Thyroid gland (tissue), 4 donors: Measurements from ENCODE around the gene MEAK7. TPM values are rescaled to one million over a fixed set of nuclear protein-coding genes. Genes with fewer than 3 reads are reported as not detected.
A peak's percentile ranks its signal among the peaks of the same experiment; 100 is the strongest.
"Not testable (repeated sequence)": the region's sequence is repeated elsewhere in the genome, so short reads cannot be mapped to it uniquely, and the experiment has no call there.

Experiments
- DNase-seq, 2 donors: peaks; one replicate each; pipeline ENCODE4 v3.0.0-alpha.2; 2019
- H3K27ac ChIP-seq, 3 donors: fragments of 200-600 bp; sonication (generic); 1 replicate in 2 of 3; 2 replicates in 1 of 3; pipeline ENCODE4 v1.5.1; 2016 to 2019; ENCODE audit warnings: mild to moderate bottlenecking in 1 of 3, moderate library complexity in 1 of 3
- H3K27me3 ChIP-seq: fragments of 200-600 bp; sonication (generic); one replicate; pipeline ENCODE4 v1.5.1; 2019
- H3K36me3 ChIP-seq, 2 donors: fragments of 200-600 bp; sonication (generic); one replicate each; pipeline ENCODE4 v1.5.1; 2016 to 2019
- H3K4me1 ChIP-seq, 2 donors: fragments of 200-600 bp; sonication (generic); one replicate each; pipeline ENCODE4 v1.5.1; 2017 to 2019
- H3K4me3 ChIP-seq, 3 donors: fragments of 200-600 bp; sonication (generic); replicated peaks in 1 of 3; 1 replicate in 2 of 3; 2 replicates in 1 of 3; pipeline ENCODE4 v1.5.1; 2016; ENCODE audit warnings: mild to moderate bottlenecking in 1 of 3
- H3K9me3 ChIP-seq: fragments of 200-600 bp; sonication (generic); one replicate; pipeline ENCODE4 v1.5.1; 2017
- POLR2A ChIP-seq, 2 donors: fragments of 450-650 bp; IDR thresholded peaks; one replicate each; pipeline ENCODE4 v1.6.1; 2017; ENCODE audit warnings: antibody characterized with exemption in 2 of 2, mild to moderate bottlenecking in 2 of 2, moderate library complexity in 1 of 2
- WGBS, 2 donors: methylation state at CpG; one replicate each; pipeline ENCODE4 v1.1.5; 2017; 5-methylcytosine and 5-hydroxymethylcytosine counted together
- intact Hi-C: fragments of 100-400 bp; cut with DNase I; formaldehyde crosslinking; loops from one replicate; pipeline ENCODE4 v1.15.1; 2023
- total RNA-seq, 4 donors: library from RNA; depleted of rRNA; stranded (reverse); fragments of >200 nt; gene quantifications; one replicate each; pipeline ENCODE4 v1.2.3, GENCODE V29; 2016
- TF ChIP-seq, protein P1 (sequence below), 6 experiments: fragments of 200-600 bp in 3 of 6; fragments of 450-650 bp in 3 of 6; sonication (generic) in 3 of 6; IDR thresholded peaks; one replicate each; pipeline ENCODE4 v1.5.1; 2016 to 2019; ENCODE audit warnings: antibody characterized with exemption in 6 of 6, mild to moderate bottlenecking in 2 of 6, inconsistent platforms in 1 of 6, moderate library complexity in 1 of 6

The MEAK7 gene
- total RNA-seq, 4 donors from 2014 or later: 14.5 to 19.2 (median 16.3) TPM

GRCh38 chr16:84529607-84530006 is 25.1 kb upstream of the MEAK7 start:
- 95 to 96% methylated on average over 3 of the region's 3 CpGs for WGBS, 2 donors
- no peaks in the 10 kb centered on the region for H3K9me3 ChIP-seq
- no peak overlapping the region for H3K27ac ChIP-seq
- H3K27me3 ChIP-seq: no peaks in the 10 kb centered on the region
- TF ChIP-seq POLR2A (IDR thresholded peaks at IDR 0.05): no peak
- TF ChIP-seq, protein P1, sequence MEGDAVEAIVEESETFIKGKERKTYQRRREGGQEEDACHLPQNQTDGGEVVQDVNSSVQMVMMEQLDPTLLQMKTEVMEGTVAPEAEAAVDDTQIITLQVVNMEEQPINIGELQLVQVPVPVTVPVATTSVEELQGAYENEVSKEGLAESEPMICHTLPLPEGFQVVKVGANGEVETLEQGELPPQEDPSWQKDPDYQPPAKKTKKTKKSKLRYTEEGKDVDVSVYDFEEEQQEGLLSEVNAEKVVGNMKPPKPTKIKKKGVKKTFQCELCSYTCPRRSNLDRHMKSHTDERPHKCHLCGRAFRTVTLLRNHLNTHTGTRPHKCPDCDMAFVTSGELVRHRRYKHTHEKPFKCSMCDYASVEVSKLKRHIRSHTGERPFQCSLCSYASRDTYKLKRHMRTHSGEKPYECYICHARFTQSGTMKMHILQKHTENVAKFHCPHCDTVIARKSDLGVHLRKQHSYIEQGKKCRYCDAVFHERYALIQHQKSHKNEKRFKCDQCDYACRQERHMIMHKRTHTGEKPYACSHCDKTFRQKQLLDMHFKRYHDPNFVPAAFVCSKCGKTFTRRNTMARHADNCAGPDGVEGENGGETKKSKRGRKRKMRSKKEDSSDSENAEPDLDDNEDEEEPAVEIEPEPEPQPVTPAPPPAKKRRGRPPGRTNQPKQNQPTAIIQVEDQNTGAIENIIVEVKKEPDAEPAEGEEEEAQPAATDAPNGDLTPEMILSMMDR (IDR thresholded peaks at IDR 0.05): no peak
- intact Hi-C loops: no loop called here
- H3K36me3 ChIP-seq: no peaks in the 10 kb centered on the region
- H3K4me3 ChIP-seq: no peak overlapping the region
- H3K4me1 ChIP-seq: peaks cover 20 to 43% of the 10 kb centered on the region in 2 donors
- no peak for DNase-seq

GRCh38 chr16:84528322-84528721 is 23.9 kb upstream of the MEAK7 start:
- intact Hi-C loops: no loop called here
- no peak for DNase-seq
- H3K4me1 ChIP-seq: peaks cover 20 to 43% of the 10 kb centered on the region in 2 donors
- H3K27me3 ChIP-seq: no peaks in the 10 kb centered on the region
- H3K9me3 ChIP-seq: no peaks in the 10 kb centered on the region
- 89 to 94% methylated on average over 6 of the region's 6 CpGs for WGBS, 2 donors
- H3K27ac ChIP-seq: peak overlapping the region in 1 of 3 donors; percentile 75
- TF ChIP-seq POLR2A (IDR thresholded peaks at IDR 0.05): no peak
- TF ChIP-seq, protein P1 (IDR thresholded peaks at IDR 0.05): no peak
- H3K4me3 ChIP-seq: no peak overlapping the region
- H3K36me3 ChIP-seq: no peaks in the 10 kb centered on the region

DNA sequence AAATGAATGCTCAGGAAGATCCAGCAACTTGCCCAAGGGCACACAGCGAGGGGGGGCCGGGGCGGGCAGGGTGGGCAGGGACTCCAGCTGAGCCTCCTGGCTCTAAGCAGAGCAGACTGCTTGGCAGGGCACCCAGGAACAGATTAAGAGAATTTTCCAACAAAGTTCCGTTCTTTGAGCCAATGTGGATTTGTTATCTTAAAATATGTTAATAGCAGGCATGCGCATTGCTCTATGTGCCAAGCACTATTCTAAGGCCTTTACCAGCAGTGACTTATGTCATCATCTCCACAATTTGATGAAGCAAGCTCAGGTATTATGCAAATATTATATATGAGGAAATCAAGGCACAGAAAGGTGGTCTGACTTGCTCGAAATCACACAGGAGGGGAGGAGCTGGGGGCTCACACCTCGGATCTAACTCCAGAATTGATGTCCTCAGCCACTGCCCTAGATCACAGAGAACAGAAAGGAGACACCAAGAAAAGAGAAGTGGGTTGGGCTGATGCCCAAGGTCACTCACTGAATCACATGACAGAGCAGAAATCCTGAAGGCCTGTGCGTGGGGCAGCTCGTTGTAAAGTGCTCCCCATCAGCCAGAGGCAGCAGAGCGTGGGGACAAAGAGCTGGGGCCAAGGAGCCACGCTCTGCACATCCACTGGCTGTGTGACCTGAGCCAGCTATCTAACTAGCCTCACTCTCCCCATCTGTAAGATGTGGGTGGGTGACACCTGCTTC is 23.2 kb upstream of the MEAK7 start:
- Histone ChIP-seq H3K36me3 (no peaks in the 10 kb centered on the region), H3K4me1 (peaks cover 20 to 39% of the 10 kb centered on the region in 2 donors), H3K4me3 (no peak overlapping the region), H3K9me3 (no peaks in the 10 kb centered on the region), H3K27me3 (no peaks in the 10 kb centered on the region), H3K27ac (peak overlapping the region; percentile 11 to 75 (median 49))
- intact Hi-C loops: no loop called here
- DNase-seq: peak in 1 of 2 donors; percentile 47
- 64 to 77% methylated on average over 11 of the region's 11 CpGs for WGBS, 2 donors
- no peak for TF ChIP-seq POLR2A (IDR thresholded peaks at IDR 0.05)
- TF ChIP-seq, protein P1 (IDR thresholded peaks at IDR 0.05): no peak

GRCh38 chr16:84526794-84527531 is 22.5 kb upstream of the MEAK7 start:
- Histone ChIP-seq H3K36me3 (no peaks in the 10 kb centered on the region), H3K9me3 (no peaks in the 10 kb centered on the region), H3K4me1 (peaks cover 14 to 31% of the 10 kb centered on the region in 2 donors), H3K4me3 (no peak overlapping the region), H3K27ac (peak overlapping the region; percentile 11 to 75 (median 49)), H3K27me3 (no peaks in the 10 kb centered on the region)
- no peak for DNase-seq
- TF ChIP-seq, protein P1 (IDR thresholded peaks at IDR 0.05): no peak
- TF ChIP-seq POLR2A (IDR thresholded peaks at IDR 0.05): no peak
- intact Hi-C loops: no loop called here
- WGBS, 2 donors: 61 to 67% methylated on average over 28 to 29 of the region's 29 CpGs

DNA sequence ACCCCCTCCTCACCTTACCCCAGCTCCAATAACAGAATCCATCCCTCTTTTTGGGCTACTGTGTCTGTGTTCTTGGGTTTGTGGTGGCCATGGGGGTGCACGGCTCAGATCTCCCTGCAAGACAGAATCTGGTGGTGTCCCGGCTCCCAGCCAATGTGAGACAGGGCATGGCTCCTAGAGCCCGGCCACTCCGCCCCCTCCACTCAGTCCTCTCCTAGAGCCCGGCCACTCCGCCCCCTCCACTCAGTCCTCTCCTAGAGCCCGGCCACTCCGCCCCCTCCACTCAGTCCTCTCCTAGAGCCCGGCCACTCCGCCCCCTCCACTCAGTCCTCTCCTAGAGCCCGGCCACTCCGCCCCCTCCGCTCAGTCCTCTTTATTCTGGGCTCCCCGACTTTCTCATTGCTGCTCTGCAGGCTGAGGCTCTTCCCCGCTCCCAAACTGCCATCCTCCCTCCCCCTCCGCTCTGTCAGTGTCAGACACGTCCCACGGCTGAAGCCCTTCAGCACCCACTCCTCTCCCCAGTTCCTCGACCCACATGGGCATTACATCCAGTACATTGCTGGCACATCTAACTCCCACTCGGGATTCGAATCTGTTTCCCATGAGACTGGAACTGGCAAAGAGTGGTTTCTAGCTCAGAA is 20.6 kb upstream of the MEAK7 start:
- DNase-seq: peak; percentile 48 to 60
- H3K9me3 ChIP-seq, intact Hi-C loops, H3K27ac ChIP-seq, H3K36me3 ChIP-seq, H3K27me3 ChIP-seq, H3K4me3 ChIP-seq: not testable (repeated sequence)
- H3K4me1 ChIP-seq: peaks cover 11 to 26% of the 10 kb centered on the region in 2 donors
- WGBS, 2 donors: 55 to 63% methylated on average over 19 to 21 of the region's 21 CpGs
